Astrocyte (in vitro differentiated cells and primary cell): ENCODE results near the gene PKP4. TPM values are rescaled to one million over a fixed set of nuclear protein-coding genes. Genes with fewer than 3 reads are reported as not detected.

ENCODE experiments used
- DNase-seq: peaks from one replicate; pipeline ENCODE4 v3.0.0-alpha.2; 2010; ENCODE audit warnings: low read depth
- FAIRE-seq: peaks from 2 replicates; lab custom pipeline; 2011; peaks lifted over from hg19 to GRCh38; lab: Jason Lieb, UNC
- H2AFZ ChIP-seq: 2 replicates; pipeline ENCODE4 v1.6.0; 2012; ENCODE audit warnings: low read depth, low read length, inconsistent platforms
- H3K27ac ChIP-seq: 2 replicates; pipeline ENCODE4 v1.5.1; 2011; ENCODE audit warnings: low read depth, low read length, inconsistent platforms
- H3K27me3 ChIP-seq: 2 replicates; pipeline ENCODE4 v1.6.0; 2011; ENCODE audit warnings: low read length, inconsistent platforms; ENCODE audit not compliant: insufficient read depth
- H3K36me3 ChIP-seq: 2 replicates; pipeline ENCODE4 v1.5.1; 2011; ENCODE audit warnings: low read length, inconsistent platforms; ENCODE audit not compliant: insufficient read depth
- H3K4me1 ChIP-seq: 2 replicates; pipeline ENCODE4 v1.5.1; 2011; ENCODE audit warnings: low read length, inconsistent platforms; ENCODE audit not compliant: insufficient read depth
- H3K4me2 ChIP-seq: 2 replicates; pipeline ENCODE4 v1.6.0; 2012; ENCODE audit warnings: low read length, inconsistent platforms
- H3K4me3 ChIP-seq: 2 replicates; pipeline ENCODE4 v1.5.1; 2011; ENCODE audit warnings: low read depth, mild to moderate bottlenecking, low read length, inconsistent platforms; ENCODE audit not compliant: insufficient read depth
- H3K79me2 ChIP-seq: 2 replicates; pipeline ENCODE4 v1.6.0; 2012; ENCODE audit warnings: mild to moderate bottlenecking, low read length, inconsistent platforms; ENCODE audit not compliant: insufficient read depth
- H3K9ac ChIP-seq: 2 replicates; pipeline ENCODE4 v1.6.0; 2012; ENCODE audit warnings: mild to moderate bottlenecking, low read length, inconsistent platforms
- H3K9me3 ChIP-seq: 2 replicates; pipeline ENCODE4 v1.5.1; 2012; ENCODE audit warnings: low read depth, mild to moderate bottlenecking, low read length, inconsistent platforms; ENCODE audit not compliant: insufficient read depth
- H4K20me1 ChIP-seq: 2 replicates; pipeline ENCODE4 v1.6.0; 2012; ENCODE audit warnings: low read length, inconsistent platforms; ENCODE audit not compliant: insufficient read depth
- H3K27ac Mint-ChIP-seq: one replicate; pipeline ENCODE4 v1.8.0; 2021; ENCODE audit warnings: mild to moderate bottlenecking, mixed read lengths; ENCODE audit not compliant: unreplicated experiment
- H3K27me3 Mint-ChIP-seq: one replicate; pipeline ENCODE4 v1.8.0; 2021; ENCODE audit warnings: low read depth, mixed read lengths; ENCODE audit not compliant: unreplicated experiment
- H3K36me3 Mint-ChIP-seq: one replicate; pipeline ENCODE4 v1.8.0; 2021; ENCODE audit warnings: low read depth, mixed read lengths; ENCODE audit not compliant: unreplicated experiment
- H3K4me1 Mint-ChIP-seq: one replicate; pipeline ENCODE4 v1.8.0; 2021; ENCODE audit warnings: low read depth, mixed read lengths; ENCODE audit not compliant: unreplicated experiment
- H3K4me3 Mint-ChIP-seq: one replicate; pipeline ENCODE4 v1.8.0; 2021; ENCODE audit warnings: mild to moderate bottlenecking, moderate library complexity, mixed read lengths; ENCODE audit not compliant: unreplicated experiment
- H3K9me3 Mint-ChIP-seq: one replicate; pipeline ENCODE4 v1.8.0; 2021; ENCODE audit warnings: mild to moderate bottlenecking, mixed read lengths; ENCODE audit not compliant: unreplicated experiment
- EZH2 ChIP-seq: IDR thresholded peaks from 2 replicates; pipeline ENCODE4 v1.6.1; 2012; ENCODE audit warnings: mild to moderate bottlenecking, low read length, inconsistent platforms; ENCODE audit not compliant: insufficient read depth
- total RNA-seq: library from RNA; stranded (reverse); gene quantifications from 2 replicates; pipeline ENCODE4 v1.2.1, GENCODE V29; 2021
- TF ChIP-seq, protein P1 (sequence below): IDR thresholded peaks from 2 replicates; pipeline ENCODE4 v1.5.1; 2011; ENCODE audit warnings: low read depth, mild to moderate bottlenecking, inconsistent platforms, low read length, moderate library complexity; ENCODE audit not compliant: insufficient read depth

The PKP4 gene
- total RNA-seq, 1 donor from 2014 or later = 38.4 TPM

DNA sequence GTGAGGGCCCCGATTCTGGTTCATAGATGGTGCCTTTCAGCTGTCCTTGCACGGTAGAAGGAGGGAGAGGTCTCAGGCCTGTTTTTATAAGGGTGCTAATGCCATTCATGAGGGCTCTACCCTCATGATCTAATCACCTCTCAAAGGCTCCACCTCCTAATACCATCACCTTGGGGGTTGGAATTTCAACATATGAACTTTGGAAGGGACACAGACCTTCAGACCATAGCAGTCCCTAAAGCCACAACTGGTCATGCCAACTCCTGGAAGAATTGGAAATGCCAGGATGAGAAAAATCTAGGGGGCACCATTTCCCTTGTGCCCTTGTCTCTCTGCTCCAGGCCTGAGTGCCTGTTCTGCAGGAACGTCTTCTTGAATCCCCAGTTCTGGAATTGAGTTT is 213.5 kb downstream of the PKP4 start:
- Histone ChIP-seq H3K36me3 (peaks cover 10% of the 10 kb centered on the region), H2AFZ (no peak overlapping the region), H4K20me1 (no peaks in the 10 kb centered on the region), H3K4me3 (no peak overlapping the region), H3K9ac (no peak overlapping the region), H3K4me2 (no peak overlapping the region), H3K79me2 (no peaks in the 10 kb centered on the region), H3K27ac (no peak overlapping the region), H3K4me1 (peaks cover 25% of the 10 kb centered on the region), H3K27me3 (no peaks in the 10 kb centered on the region), H3K9me3 (no peaks in the 10 kb centered on the region)
- H3K27me3 Mint-ChIP-seq = no peaks in the 10 kb centered on the region
- no peak overlapping the region for H3K27ac Mint-ChIP-seq
- peaks cover 6% of the 10 kb centered on the region for H3K4me1 Mint-ChIP-seq
- FAIRE-seq (no peak), DNase-seq (no peak)
- TF ChIP-seq, protein P1, sequence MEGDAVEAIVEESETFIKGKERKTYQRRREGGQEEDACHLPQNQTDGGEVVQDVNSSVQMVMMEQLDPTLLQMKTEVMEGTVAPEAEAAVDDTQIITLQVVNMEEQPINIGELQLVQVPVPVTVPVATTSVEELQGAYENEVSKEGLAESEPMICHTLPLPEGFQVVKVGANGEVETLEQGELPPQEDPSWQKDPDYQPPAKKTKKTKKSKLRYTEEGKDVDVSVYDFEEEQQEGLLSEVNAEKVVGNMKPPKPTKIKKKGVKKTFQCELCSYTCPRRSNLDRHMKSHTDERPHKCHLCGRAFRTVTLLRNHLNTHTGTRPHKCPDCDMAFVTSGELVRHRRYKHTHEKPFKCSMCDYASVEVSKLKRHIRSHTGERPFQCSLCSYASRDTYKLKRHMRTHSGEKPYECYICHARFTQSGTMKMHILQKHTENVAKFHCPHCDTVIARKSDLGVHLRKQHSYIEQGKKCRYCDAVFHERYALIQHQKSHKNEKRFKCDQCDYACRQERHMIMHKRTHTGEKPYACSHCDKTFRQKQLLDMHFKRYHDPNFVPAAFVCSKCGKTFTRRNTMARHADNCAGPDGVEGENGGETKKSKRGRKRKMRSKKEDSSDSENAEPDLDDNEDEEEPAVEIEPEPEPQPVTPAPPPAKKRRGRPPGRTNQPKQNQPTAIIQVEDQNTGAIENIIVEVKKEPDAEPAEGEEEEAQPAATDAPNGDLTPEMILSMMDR = no peak
- no peak for TF ChIP-seq EZH2
- H3K9me3 Mint-ChIP-seq = no peaks in the 10 kb centered on the region
- peaks cover 16% of the 10 kb centered on the region for H3K36me3 Mint-ChIP-seq
- no peak overlapping the region for H3K4me3 Mint-ChIP-seq

GRCh38 chr2:158671360-158672245 is 214.9 kb downstream of the PKP4 start:
- Histone ChIP-seq H3K4me2 (no peak overlapping the region), H3K4me1 (peaks cover 18% of the 10 kb centered on the region), H2AFZ (no peak overlapping the region), H3K27me3 (no peaks in the 10 kb centered on the region), H3K27ac (no peak overlapping the region), H3K9me3 (no peaks in the 10 kb centered on the region), H3K36me3 (peaks cover 16% of the 10 kb centered on the region), H3K79me2 (no peaks in the 10 kb centered on the region), H3K9ac (no peak overlapping the region), H4K20me1 (no peaks in the 10 kb centered on the region), H3K4me3 (no peak overlapping the region)
- no peak for FAIRE-seq
- Mint-ChIP-seq H3K4me3 (no peak overlapping the region), H3K27ac (no peak overlapping the region), H3K27me3 (no peaks in the 10 kb centered on the region), H3K36me3 (peaks cover 18% of the 10 kb centered on the region), H3K9me3 (no peaks in the 10 kb centered on the region), H3K4me1 (peaks cover 6% of the 10 kb centered on the region)
- no peak for TF ChIP-seq EZH2
- TF ChIP-seq, protein P1 = no peak
- no peak for DNase-seq

- TF ChIP-seq, protein P1 = no peak
- TF ChIP-seq EZH2 = no peak
- no peaks in the 10 kb centered on the region for H3K9me3 Mint-ChIP-seq
- no peaks in the 10 kb centered on the region for H3K27me3 ChIP-seq
- H3K4me1 ChIP-seq = no peaks in the 10 kb centered on the region
- H3K9me3 ChIP-seq = no peaks in the 10 kb centered on the region
- H3K27ac ChIP-seq = no peak overlapping the region
- H3K27ac Mint-ChIP-seq = no peak overlapping the region
- H3K4me2 ChIP-seq = no peak overlapping the region
- H3K4me1 Mint-ChIP-seq = no peaks in the 10 kb centered on the region
- H3K36me3 ChIP-seq = peaks cover 25% of the 10 kb centered on the region
- H3K4me3 ChIP-seq = no peak overlapping the region
- FAIRE-seq (no peak), DNase-seq (no peak)
- H3K27me3 Mint-ChIP-seq = no peaks in the 10 kb centered on the region
- peaks cover 19% of the 10 kb centered on the region for H3K36me3 Mint-ChIP-seq
- no peaks in the 10 kb centered on the region for H3K79me2 ChIP-seq
- H2AFZ ChIP-seq = no peak overlapping the region
- H3K9ac ChIP-seq = no peak overlapping the region
- H3K4me3 Mint-ChIP-seq = no peak overlapping the region
- no peaks in the 10 kb centered on the region for H4K20me1 ChIP-seq
Observed at GRCh38 chr2:158676295-158676694, 219.5 kb downstream of the PKP4 start.
